Posterior cingulate gyrus (tissue), 11 donors: ENCODE measurements around the gene MB.

Experiments
- DNase-seq, 10 donors: peaks; one replicate each; pipeline versions ENCODE4 v3.0.0 to v3.0.0-alpha.2; 2020 to 2021; ENCODE audit warnings: mixed read lengths in 3 of 10
- intact Hi-C: fragments of 100-400 bp; cut with DNase I; formaldehyde crosslinking; loops from one replicate; pipeline ENCODE4 v1.15.1; 2023

The MB gene

DNA sequence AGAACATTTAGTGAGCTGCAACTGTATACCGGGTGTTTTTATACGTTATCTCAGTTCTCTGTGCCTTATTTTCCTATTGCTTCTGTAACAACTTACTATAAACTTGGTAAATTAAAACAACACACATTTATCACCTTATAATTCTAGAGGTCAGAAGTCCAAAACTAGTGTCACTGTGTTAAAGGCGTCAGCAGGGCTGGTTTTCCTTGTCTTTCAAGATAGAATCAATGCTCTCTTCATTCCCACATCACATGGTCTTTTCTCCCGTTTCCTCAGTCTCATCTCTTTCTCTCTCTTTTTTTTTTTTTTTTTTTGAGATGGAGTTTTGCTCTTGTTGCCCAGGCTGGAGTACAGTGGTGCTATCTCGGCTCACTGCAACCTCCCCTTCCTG lies 36.1 kb downstream of the MB start:
- DNase-seq: no peak
- intact Hi-C loops: no loop called here

GRCh38 chr22:35580351-35581022 lies 36.6 kb downstream of the MB start:
- peak in 1 of 10 donors; percentile 37 for DNase-seq
- intact Hi-C loops: no loop called here

- peak in 1 of 10 donors; percentile 77 for DNase-seq
- intact Hi-C loops: loop anchor here (1.0 kb wide), 1 partner anchor 149 kb away; no protein-coding TSS in a partner anchor
Measured at GRCh38 chr22:35578836-35579575, 38.1 kb downstream of the MB start.

- no peak for DNase-seq
- intact Hi-C loops: no loop called here
Measured at GRCh38 chr22:35577799-35578659, 39.1 kb downstream of the MB start.

- DNase-seq: peak in 1 of 10 donors; percentile 52
- intact Hi-C loops: no loop called here
Measured at GRCh38 chr22:35576671-35577070, 40.5 kb downstream of the MB start.

- intact Hi-C loops: no loop called here
- DNase-seq: peak in 1 of 10 donors; percentile 70
Measured at GRCh38 chr22:35575116-35575748, 41.9 kb downstream of the MB start.

DNA sequence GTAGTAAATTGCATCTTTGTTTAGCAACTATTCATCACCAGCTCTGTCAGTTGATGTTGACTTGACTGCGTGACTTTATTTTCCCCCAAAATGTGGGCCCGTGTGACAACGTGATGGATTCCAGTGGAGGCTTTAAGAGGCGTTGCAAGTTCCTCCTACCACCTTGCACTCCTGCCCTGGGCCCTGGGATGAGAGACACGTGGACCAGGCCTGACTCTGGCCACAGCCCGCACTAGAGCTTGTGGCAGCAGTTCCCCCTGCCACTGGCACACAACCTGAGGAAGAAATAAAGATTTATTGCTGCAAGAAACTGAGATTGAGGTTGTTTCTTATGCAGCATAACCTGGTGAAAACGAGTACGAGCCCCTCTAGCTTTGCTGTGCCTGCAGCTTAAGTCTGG lies 44.6 kb downstream of the MB start:
- DNase-seq: peak in 1 of 10 donors; percentile 84
- intact Hi-C loops: no loop called here

- intact Hi-C loops: no loop called here
- DNase-seq: peak in 1 of 10 donors; percentile 78
Measured at GRCh38 chr22:35570686-35571194, 46.4 kb downstream of the MB start.

- DNase-seq: peak in 2 of 10 donors; percentile 51 to 69
- intact Hi-C loops: no loop called here
Measured at GRCh38 chr22:35569916-35570315, 47.2 kb downstream of the MB start.

DNA sequence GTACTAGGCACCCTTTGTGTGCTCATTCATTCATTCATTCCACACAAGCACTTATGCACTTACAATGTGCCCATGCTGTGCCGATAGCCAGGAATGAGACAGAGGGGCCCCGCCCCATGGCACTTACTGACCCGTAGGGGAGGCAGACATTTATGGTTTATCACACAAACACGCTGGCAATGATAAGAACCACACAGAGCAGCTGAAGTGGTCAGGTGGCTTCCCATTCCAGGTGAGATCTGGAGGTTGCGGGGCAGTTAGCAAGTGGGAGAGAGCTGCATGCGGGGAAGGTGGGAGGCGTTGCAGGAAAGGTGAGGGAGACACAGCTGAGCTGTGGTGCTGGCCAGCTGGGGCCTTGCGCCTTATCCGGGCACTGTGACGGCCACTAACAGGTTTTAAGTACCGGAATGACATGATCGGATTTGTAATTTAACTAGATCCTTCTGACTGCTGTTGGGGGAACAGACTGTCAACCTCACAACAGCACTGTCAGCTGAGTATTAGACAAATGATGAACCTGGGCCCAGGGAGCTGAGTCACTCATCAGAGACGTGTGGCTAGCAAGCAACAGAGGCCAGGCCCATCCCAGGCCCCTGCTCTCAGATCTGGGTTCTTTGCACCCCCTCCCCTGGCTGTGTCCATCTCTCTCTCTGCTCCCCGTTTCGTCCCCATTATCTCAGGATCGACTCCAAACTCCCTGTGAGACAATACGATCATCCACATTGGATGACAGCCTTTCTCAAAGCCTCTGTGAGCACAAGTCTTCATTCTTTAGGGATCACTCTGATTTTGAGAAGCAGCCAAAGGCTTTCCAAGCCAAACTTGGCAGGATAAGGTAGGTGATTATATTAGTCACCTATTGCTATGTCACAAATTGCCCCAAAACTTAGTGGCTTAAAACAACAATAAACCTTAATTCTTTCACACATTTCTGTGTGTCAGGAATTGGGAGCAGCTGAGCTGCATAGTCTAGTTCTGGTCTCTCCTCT lies 48.1 kb downstream of the MB start:
- peak in 1 of 10 donors; percentile 29 for DNase-seq
- intact Hi-C loops: no loop called here

DNA sequence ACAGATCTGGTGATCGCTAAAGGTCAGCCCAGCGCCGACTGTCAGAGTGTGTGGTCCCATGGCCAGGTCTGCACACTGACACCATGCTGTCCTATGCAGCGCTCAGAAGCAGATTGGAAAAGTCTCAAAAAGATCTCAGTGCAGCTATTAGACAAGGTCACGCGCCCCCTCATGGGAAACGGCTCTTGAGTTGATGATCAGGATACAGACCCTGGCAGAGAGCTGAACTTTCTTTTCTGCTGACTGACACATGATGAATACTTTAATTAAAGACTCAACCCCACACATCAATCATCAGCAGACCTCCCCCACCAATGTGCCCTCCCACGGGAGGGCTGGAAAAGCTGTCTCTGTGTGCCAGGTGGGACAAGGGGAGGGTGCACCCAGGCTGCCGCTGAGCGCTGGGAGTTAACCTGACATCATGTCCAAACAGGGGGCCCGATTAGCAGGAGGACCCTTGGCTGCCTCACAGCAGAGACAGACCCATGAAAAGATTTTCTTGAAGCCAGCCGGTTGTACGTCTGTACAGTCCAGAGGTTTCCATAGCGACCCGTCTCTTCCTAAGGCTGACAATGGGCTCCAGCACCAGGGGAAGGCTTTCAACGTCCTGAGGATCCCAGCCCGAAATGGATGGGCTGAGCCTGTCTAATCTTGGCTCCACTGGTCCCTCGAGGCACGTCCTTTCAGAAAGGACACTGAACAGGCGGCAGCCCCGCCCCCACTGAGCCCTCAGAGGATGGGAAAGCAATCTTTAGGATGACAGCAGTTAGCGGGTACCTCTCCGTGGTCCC lies 49.6 kb downstream of the MB start:
- intact Hi-C loops: no loop called here
- peak in 2 of 10 donors; percentile 50 to 65 for DNase-seq

- peak in 3 of 10 donors; percentile 79 to 91 (median 89) for DNase-seq
- intact Hi-C loops: no loop called here
Measured at GRCh38 chr22:35564975-35565867, 51.9 kb downstream of the MB start.

- intact Hi-C loops: no loop called here
- peak in 1 of 10 donors; percentile 75 for DNase-seq
Measured at GRCh38 chr22:35563211-35563610, 53.9 kb downstream of the MB start.

DNA sequence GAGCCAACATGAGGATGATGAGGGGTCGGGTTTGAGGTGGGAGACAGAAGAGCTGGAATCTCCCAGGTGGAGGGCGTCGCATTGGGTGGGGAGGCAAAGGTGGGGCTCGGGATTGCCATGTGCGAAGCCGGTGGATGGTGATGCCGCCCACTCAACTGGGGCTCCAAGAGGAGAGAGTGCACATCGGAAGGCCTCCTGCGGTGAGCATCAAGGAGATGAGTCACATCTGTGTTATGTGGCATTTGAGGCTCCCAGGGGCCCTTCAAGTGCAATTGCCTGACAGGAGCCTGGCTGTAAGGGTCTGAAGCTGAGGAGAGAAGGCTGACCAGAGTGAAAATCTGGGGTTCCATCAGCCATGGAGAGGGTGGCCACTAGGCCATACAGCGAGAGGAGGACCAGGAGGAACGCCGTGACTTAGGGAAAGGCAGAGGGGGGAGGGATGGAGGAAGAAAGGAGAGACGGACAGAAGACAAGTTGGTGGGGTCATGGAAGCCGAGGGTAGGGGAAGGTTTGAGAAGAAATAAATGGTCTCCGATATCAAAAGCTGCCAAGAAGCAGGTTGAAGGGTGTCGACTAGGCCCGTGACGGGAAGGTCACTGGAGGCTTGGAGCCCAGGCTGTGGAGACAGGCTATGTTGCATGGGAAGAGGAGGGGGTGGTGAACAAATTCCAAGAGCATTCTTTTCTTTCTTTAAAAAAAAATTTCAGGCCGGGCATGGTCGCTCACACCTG lies 55.2 kb downstream of the MB start:
- intact Hi-C loops: no loop called here
- DNase-seq: peak in 2 of 10 donors; percentile 4 to 29

GRCh38 chr22:35560824-35561223 lies 56.3 kb downstream of the MB start:
- intact Hi-C loops: no loop called here
- no peak for DNase-seq

GRCh38 chr22:35560366-35560765 lies 56.8 kb downstream of the MB start:
- DNase-seq: peak in 1 of 10 donors; percentile 26
- intact Hi-C loops: no loop called here
